Measurements from ENCODE around the gene HOXB3.

GRCh38 chr17:48571826-48572417 lies 18.1 kb downstream of the HOXB3 start:
- TF ChIP-seq EP300 (IDR thresholded peaks at IDR 0.05) = no peak
- TF ChIP-seq, protein P1, sequence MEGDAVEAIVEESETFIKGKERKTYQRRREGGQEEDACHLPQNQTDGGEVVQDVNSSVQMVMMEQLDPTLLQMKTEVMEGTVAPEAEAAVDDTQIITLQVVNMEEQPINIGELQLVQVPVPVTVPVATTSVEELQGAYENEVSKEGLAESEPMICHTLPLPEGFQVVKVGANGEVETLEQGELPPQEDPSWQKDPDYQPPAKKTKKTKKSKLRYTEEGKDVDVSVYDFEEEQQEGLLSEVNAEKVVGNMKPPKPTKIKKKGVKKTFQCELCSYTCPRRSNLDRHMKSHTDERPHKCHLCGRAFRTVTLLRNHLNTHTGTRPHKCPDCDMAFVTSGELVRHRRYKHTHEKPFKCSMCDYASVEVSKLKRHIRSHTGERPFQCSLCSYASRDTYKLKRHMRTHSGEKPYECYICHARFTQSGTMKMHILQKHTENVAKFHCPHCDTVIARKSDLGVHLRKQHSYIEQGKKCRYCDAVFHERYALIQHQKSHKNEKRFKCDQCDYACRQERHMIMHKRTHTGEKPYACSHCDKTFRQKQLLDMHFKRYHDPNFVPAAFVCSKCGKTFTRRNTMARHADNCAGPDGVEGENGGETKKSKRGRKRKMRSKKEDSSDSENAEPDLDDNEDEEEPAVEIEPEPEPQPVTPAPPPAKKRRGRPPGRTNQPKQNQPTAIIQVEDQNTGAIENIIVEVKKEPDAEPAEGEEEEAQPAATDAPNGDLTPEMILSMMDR (IDR thresholded peaks at IDR 0.05) = no peak

Data from upper lobe of left lung (tissue), 4 donors.